HepG2 (cell line): Measurements from ENCODE around the gene LRRC45. TPM values are rescaled to one million over a fixed set of nuclear protein-coding genes. Genes with fewer than 3 reads are reported as not detected.

Experiments
- ATF1 ChIP-seq: IDR thresholded peaks from 2 replicates; pipeline ENCODE4 v1.6.1; 2016; ENCODE audit warnings: mild to moderate bottlenecking, control low read depth
- CREM ChIP-seq, 2 experiments: sonication (generic) in 1 of 2; formaldehyde crosslinking in 1 of 2; IDR thresholded peaks; 2 replicates each; pipeline versions ENCODE4 v1.4.0 to v1.6.1; 2016 to 2020; ENCODE audit warnings: antibody characterized with exemption in 1 of 2, mild to moderate bottlenecking in 1 of 2, missing genetic modification reagents in 1 of 2
- DNMT1 ChIP-seq: sonication (generic); formaldehyde crosslinking; IDR thresholded peaks from 2 replicates; pipeline ENCODE4 v1.5.1; 2020; ENCODE audit warnings: mild to moderate bottlenecking, missing genetic modification reagents
- E2F2 ChIP-seq: sonication (generic); formaldehyde crosslinking; IDR thresholded peaks from 2 replicates; pipeline ENCODE4 v1.4.0; 2020; ENCODE audit warnings: missing genetic modification reagents, borderline replicate concordance
- FOSL1 ChIP-seq: sonication (generic); formaldehyde crosslinking; IDR thresholded peaks from 2 replicates; pipeline ENCODE4 v1.9.0; 2021; ENCODE audit warnings: missing genetic modification reagents, borderline replicate concordance
- FUBP1 ChIP-seq: sonication (generic); formaldehyde crosslinking; IDR thresholded peaks from 2 replicates; pipeline ENCODE4 v1.5.1; 2020; ENCODE audit warnings: missing genetic modification reagents, mild to moderate bottlenecking, borderline replicate concordance
- HIVEP1 ChIP-seq: sonication (generic); formaldehyde crosslinking; IDR thresholded peaks from 2 replicates; pipeline ENCODE4 v1.4.0; 2020; ENCODE audit warnings: mild to moderate bottlenecking, missing genetic modification reagents
- HMG20B ChIP-seq: conservative IDR thresholded peaks from 2 replicates; pipeline ENCODE4 v1.6.1; 2016; ENCODE audit warnings: missing genetic modification reagents, missing compliant biosample characterization
- MAFG ChIP-seq: sonication (generic); formaldehyde crosslinking; IDR thresholded peaks from 2 replicates; pipeline ENCODE4 v1.5.1; 2020; ENCODE audit warnings: mild to moderate bottlenecking, missing genetic modification reagents
- SMAD1 ChIP-seq: sonication (generic); formaldehyde crosslinking; IDR thresholded peaks from 2 replicates; pipeline ENCODE4 v1.4.0; 2020; ENCODE audit warnings: missing genetic modification reagents, low read depth, mild to moderate bottlenecking, borderline replicate concordance
- SOX13 ChIP-seq, 3 experiments: fragments of 450-650 bp in 1 of 3; sonication (generic) in 1 of 3; formaldehyde crosslinking in 1 of 3; IDR thresholded peaks in 2 of 3; conservative IDR thresholded peaks in 1 of 3; 2 replicates each; pipeline versions ENCODE4 v1.5.0 to v1.6.1; 2016 to 2020; ENCODE audit warnings: antibody characterized with exemption in 1 of 3, mild to moderate bottlenecking in 1 of 3, missing compliant biosample characterization in 1 of 3, missing genetic modification reagents in 1 of 3, moderate library complexity in 1 of 3
- SRSF1 ChIP-seq: fragments of 200-400 bp; formaldehyde crosslinking; optimal IDR thresholded peaks from 2 replicates; pipeline ENCODE3; 2017; ENCODE audit warnings: mild to moderate bottlenecking, low read depth, low read length, moderate library complexity
- ZBTB42 ChIP-seq: sonication (generic); formaldehyde crosslinking; IDR thresholded peaks from 2 replicates; pipeline ENCODE4 v1.5.0; 2020; ENCODE audit warnings: mild to moderate bottlenecking, missing genetic modification reagents
- ZMYM2 ChIP-seq: sonication (generic); formaldehyde crosslinking; IDR thresholded peaks from 2 replicates; pipeline ENCODE4 v1.8.0; 2022; ENCODE audit warnings: mild to moderate bottlenecking, missing genetic modification reagents
- ZNF639 ChIP-seq: conservative IDR thresholded peaks from 2 replicates; pipeline ENCODE4 v1.6.1; 2018; ENCODE audit warnings: missing genetic modification reagents
- ZNF879 ChIP-seq: sonication (generic); formaldehyde crosslinking; IDR thresholded peaks from 2 replicates; pipeline ENCODE4 v1.8.1; 2023; ENCODE audit warnings: missing genetic modification reagents
- ZSCAN20 ChIP-seq: sonication (generic); formaldehyde crosslinking; IDR thresholded peaks from 2 replicates; pipeline ENCODE4 v1.4.0; 2020; ENCODE audit warnings: missing genetic modification reagents, mild to moderate bottlenecking, borderline replicate concordance
- polyA plus RNA-seq, 8 experiments: library from polyadenylated mRNA; depleted of rRNA in 3 of 8; stranded (reverse) in 7 of 8; unstranded in 1 of 8; fragments of >200 nt; fragmentation: Illumina TruSeq in 4 of 8; extraction: Trizol in 4 of 8; gene quantifications; 2 replicates each; pipeline versions ENCODE4 v1.2.1 to v1.2.3, GENCODE V29; 2011 to 2016; ENCODE audit warnings: low read depth in 4 of 8, missing spikeins in 1 of 8, mixed read lengths in 1 of 8; ENCODE audit not compliant: insufficient read depth in 1 of 8
- total RNA-seq, 5 experiments: library from RNA; depleted of rRNA; stranded (reverse); fragments of >200 nt; fragmentation: Illumina TruSeq; extraction: Trizol; gene quantifications; 2 replicates each; pipeline ENCODE4 v1.2.3, GENCODE V29; 2016; ENCODE audit warnings: low read depth in 1 of 5
- TF ChIP-seq, protein P1 (sequence below): IDR thresholded peaks from 2 replicates; pipeline ENCODE4 v1.6.1; 2016; ENCODE audit warnings: missing biosample characterization, missing genetic modification reagents, low read depth
- TF ChIP-seq, protein P2 (sequence below): sonication (generic); formaldehyde crosslinking; IDR thresholded peaks from 2 replicates; pipeline ENCODE4; 2020; ENCODE audit warnings: missing genetic modification reagents, mild to moderate bottlenecking, borderline replicate concordance

The LRRC45 gene
- total and polyA plus RNA-seq, 2 of the 13 experiments (the other 11 are each of a cell fraction or from before 2014, with no cell fraction given) = 11.6 to 48.1 TPM

DNA sequence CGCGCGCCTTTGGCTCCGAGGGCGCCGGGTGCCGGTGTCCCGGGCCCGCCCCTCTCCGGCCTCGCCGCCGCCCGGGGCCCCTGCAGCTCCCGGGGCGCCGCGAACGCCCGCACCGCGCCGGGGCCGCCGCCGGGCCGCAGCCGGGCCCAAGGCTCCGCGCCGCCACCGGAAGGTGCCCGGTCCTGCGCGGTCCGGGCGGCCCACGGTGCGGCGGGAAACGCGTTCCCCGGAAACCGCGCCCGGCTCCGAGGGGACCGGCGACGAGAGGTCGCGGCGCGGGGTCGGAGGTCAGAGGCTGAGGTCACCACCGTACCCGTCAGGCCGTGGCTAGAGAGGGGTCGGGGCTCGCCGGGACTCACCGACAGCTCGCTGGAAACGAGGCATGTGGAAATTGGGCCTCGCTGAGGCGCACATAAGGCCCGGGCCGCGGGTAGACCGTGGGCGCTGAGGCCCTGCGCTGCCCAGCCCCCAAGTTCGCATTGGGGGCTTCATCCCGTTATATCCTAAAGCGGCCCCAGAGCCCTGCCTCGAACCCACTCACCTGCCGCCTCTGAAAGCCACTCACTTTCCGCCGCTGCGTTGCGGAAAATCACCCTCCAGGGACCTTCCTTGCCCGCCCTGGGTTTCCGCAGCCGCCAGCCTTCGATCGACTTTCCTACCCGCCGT, 42.7 kb downstream of the LRRC45 start, which contains the start of gene DUS1L (continued):
- TF ChIP-seq SOX13 (IDR thresholded peaks at IDR 0.05) (no peak; the same call in 1 of the 2 replicates), SOX13 (CRISPR knock-in tag; conservative IDR thresholded peaks at IDR 0.05 in 1 of 2, IDR thresholded peaks at IDR 0.05 in 1 of 2) (peak in 1 of 2 experiments; percentile 68; a peak in 2 of 4 replicates), CREM (IDR thresholded peaks at IDR 0.05) (no peak), CREM (CRISPR knock-in tag; IDR thresholded peaks at IDR 0.05) (no peak), DNMT1 (CRISPR knock-in tag) (peak; percentile 97), ATF1 (CRISPR knock-in tag) (no peak), HIVEP1 (0 out of 2 replicates have a peak, but pooled peaks have one; percentile 59), ZNF879 (peak; percentile 73; the same call in 1 of the 2 replicates), FUBP1 (CRISPR knock-in tag) (peak; percentile 50; the same call in 1 of the 2 replicates), SRSF1 (no peak), SMAD1 (peak; percentile 55; the same call in 1 of the 2 replicates), E2F2 (no peak), MAFG (CRISPR knock-in tag) (no peak), ZSCAN20 (CRISPR knock-in tag) (no peak), ZNF639 (CRISPR knock-in tag) (peak; percentile 99), ZBTB42 (0 out of 2 replicates have a peak, but pooled peaks have one; percentile 73), ZMYM2 (CRISPR knock-in tag) (no peak), FOSL1 (no peak), HMG20B (CRISPR knock-in tag) (0 out of 2 replicates have a peak, but pooled peaks have one; percentile 61)
- TF ChIP-seq, protein P1, sequence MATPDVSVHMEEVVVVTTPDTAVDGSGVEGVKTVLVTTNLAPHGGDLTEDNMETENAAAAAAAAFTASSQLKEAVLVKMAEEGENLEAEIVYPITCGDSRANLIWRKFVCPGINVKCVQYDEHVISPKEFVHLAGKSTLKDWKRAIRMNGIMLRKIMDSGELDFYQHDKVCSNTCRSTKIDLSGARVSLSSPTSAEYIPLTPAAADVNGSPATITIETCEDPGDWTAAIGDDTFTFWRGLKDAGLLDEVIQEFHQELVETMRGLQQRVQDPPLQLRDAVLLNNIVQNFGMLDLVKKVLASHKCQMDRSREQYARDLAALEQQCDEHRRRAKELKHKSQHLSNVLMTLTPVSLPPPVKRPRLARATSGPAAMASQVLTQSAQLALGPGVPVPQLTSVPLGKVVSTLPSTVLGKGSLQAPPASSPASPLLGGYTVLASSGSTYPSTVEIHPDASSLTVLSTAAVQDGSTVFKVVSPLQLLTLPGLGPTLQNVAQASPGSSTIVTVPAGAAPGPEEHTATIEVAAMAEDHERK (CRISPR knock-in tag) = peak; percentile 68; the same call in 1 of the 2 replicates
- TF ChIP-seq, protein P2, sequence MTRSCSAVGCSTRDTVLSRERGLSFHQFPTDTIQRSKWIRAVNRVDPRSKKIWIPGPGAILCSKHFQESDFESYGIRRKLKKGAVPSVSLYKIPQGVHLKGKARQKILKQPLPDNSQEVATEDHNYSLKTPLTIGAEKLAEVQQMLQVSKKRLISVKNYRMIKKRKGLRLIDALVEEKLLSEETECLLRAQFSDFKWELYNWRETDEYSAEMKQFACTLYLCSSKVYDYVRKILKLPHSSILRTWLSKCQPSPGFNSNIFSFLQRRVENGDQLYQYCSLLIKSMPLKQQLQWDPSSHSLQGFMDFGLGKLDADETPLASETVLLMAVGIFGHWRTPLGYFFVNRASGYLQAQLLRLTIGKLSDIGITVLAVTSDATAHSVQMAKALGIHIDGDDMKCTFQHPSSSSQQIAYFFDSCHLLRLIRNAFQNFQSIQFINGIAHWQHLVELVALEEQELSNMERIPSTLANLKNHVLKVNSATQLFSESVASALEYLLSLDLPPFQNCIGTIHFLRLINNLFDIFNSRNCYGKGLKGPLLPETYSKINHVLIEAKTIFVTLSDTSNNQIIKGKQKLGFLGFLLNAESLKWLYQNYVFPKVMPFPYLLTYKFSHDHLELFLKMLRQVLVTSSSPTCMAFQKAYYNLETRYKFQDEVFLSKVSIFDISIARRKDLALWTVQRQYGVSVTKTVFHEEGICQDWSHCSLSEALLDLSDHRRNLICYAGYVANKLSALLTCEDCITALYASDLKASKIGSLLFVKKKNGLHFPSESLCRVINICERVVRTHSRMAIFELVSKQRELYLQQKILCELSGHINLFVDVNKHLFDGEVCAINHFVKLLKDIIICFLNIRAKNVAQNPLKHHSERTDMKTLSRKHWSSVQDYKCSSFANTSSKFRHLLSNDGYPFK = peak; percentile 77
